GM12801 (cell line): ENCODE measurements around the gene ONECUT3.

ENCODE experiments used
- CTCF ChIP-seq: IDR thresholded peaks from one replicate; pipeline ENCODE4 v1.5.1; 2011; ENCODE audit warnings: control low read depth; ENCODE audit not compliant: insufficient read length; ENCODE audit errors: extremely low read depth

The ONECUT3 gene

GRCh38 chr19:1805401-1806183 lies 52.3 kb downstream of the ONECUT3 start:
- TF ChIP-seq CTCF = no peak

DNA sequence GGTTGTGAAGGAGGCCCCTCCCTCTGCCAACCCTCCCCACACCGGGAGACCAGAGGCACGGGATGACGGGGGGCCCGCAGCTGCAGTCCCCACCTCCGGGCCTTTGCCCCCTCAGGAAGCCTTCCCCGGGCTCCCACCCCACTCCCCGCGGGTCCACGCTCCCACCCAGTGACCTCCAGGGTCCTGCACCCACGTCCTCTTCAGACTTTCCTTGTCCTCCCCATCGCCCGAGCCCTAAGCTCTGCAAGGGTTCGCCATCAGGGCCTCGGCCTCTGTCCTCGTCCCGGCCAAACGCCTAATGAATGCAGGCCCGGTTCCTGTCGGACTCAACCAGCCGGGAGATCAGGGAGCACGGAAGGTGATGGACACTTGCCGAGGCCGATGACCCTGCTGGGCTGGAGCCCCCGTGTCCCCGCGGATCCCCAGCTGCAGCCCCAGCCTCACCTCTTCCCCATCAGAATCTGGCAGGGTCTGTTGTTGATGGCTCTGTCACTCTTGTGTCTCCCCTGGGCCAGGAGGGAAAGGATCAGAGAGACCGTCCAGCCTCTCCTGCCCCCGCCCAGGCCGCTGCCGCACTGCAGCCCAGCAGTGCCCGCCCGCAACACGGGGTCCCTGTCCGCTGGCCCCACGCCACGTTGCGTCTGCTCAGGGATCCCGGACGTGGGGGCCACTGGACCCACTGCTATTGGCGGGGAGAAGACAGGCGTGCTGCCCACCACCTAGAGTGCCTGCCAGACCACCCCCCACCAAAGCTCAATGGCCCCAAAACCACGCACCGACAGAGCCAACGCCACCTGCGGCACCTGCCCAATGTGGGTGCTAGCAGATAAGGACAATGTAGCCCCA lies 53.1 kb downstream of the ONECUT3 start:
- no peak for TF ChIP-seq CTCF

GRCh38 chr19:1807030-1807694 lies 53.9 kb downstream of the ONECUT3 start:
- no peak for TF ChIP-seq CTCF

GRCh38 chr19:1807695-1808394 lies 54.5 kb downstream of the ONECUT3 start:
- TF ChIP-seq CTCF = no peak

- no peak for TF ChIP-seq CTCF
Observed at GRCh38 chr19:1808395-1808731, 55.1 kb downstream of the ONECUT3 start.

DNA sequence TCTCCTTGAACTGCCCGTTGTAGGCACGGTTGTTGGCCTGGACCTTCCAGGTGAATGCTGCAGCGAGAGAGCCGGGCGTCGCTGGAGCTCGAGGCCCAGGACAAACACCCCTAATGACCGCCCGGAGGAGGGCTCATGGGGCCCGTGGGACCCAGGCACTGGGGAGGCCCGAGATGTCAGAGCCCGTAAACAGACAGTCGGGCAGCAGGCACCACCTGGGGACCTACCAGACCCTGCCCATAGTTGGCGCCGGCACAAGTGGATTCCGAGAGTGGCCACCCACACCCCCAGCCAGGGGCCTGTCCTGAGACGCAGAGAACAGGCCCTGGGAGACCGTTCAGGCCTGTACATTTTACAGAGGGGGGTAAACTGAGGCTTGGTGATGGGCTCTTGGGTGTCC lies 56.4 kb downstream of the ONECUT3 start:
- TF ChIP-seq CTCF = no peak
